Liver (tissue), 3 donors: Measurements from ENCODE around the gene STAM2.

Experiments used
- CTCF ChIP-seq: fragments of 150-350 bp; IDR thresholded peaks from 2 replicates; pipeline ENCODE4 v1.5.1; 2017; ENCODE audit warnings: improper control_type of control experiment, low read depth, low read length; ENCODE audit not compliant: missing input control
- NR2F2 ChIP-seq: IDR thresholded peaks from 2 replicates; pipeline ENCODE4 v1.6.1; 2016; ENCODE audit warnings: antibody characterized with exemption
- RAD21 ChIP-seq, 2 donors: IDR thresholded peaks; 2 replicates each; pipeline ENCODE4 v1.6.1; 2016; ENCODE audit warnings: antibody characterized with exemption in 2 of 2, mild to moderate bottlenecking in 2 of 2
- REST ChIP-seq: IDR thresholded peaks from 2 replicates; pipeline ENCODE4 v1.6.1; 2016; ENCODE audit warnings: antibody characterized with exemption, mild to moderate bottlenecking
- YY1 ChIP-seq: IDR thresholded peaks from 2 replicates; pipeline ENCODE4 v1.6.1; 2016; ENCODE audit warnings: antibody characterized with exemption, mild to moderate bottlenecking
- donor health status: healthy.
- donor health status: healthy.

GRCh38 chr2:152097290-152097800, 78.2 kb downstream of the STAM2 start:
- TF ChIP-seq CTCF (no peak), RAD21 (IDR thresholded peaks at IDR 0.05) (no peak), REST (no peak), YY1 (no peak), NR2F2 (no peak)
